GM21360 (cell line): ENCODE data around the gene TBC1D8.
"Not testable (repeated sequence)": the region's sequence is repeated elsewhere in the genome, so short reads cannot be mapped to it uniquely, and the experiment has no call there.

Experiments used
- ATAC-seq: cut with Tn5 transposase; IDR thresholded peaks from one replicate; pipeline ENCODE4 v1.9.1; 2021; ENCODE audit warnings: mild to moderate bottlenecking, moderate library complexity; ENCODE audit not compliant: unreplicated experiment

TBC1D8 gene

DNA sequence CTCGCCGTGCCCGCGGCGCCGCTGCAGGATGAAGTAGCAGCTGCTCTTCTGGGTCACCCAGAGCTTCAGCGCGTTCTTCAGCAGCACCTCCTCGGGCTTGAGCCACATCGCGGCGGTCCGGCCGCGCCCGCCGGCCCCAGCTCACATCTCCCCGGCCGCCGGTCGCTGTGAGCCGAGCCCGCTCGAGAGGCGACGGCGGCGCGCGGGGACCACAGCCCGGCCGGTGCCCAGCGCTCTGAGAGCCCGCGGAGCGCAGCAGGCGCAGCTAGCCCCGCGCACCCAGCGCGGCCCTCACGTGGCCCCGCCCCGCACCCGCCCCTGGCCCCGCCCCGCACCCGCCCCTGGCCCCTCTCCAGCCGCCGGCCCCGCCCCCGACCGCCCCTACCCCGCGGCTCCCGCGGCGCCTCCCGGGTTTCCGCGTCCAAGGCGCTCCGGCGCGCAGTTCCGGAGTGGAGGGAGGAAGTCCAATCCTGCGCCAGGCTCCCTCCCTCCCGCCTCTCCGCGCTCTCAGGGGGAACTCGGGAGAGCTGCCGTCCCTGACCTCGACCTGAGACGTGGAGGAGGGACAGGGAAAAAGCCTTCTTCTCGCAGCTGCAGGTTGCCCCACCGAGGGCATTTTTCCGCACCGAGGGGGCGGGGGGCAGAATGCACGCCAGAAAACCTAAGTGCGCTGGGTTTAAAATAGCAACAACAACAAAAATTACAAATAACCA is at the start of gene TBC1D8:
Gene TBC1D8 (minus strand): TSS at position 237 of the 713 bp plus-strand sequence. CDS start 129 bp downstream, at position 108.
- peak; percentile 61 for ATAC-seq

DNA sequence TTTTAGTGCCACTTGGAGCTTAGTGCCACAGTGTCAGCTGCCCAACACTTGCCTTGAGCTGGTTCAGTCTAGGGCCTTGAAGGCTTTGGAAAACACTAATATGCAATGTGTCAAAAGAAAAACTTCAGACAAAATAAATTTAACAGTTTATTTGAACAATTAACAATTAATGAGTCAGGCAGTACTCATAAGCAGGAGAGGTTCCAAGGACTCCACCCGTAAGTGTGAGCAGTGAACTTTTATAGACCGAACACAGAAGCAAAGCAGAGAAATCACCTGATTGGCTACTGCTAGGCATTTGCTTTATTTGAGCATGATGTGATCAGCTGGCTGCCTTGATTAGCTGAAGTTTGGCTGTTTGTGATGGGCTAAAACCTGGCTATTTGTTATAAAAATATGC is 49.5 kb upstream of the TBC1D8 start:
- ATAC-seq, result no peak

DNA sequence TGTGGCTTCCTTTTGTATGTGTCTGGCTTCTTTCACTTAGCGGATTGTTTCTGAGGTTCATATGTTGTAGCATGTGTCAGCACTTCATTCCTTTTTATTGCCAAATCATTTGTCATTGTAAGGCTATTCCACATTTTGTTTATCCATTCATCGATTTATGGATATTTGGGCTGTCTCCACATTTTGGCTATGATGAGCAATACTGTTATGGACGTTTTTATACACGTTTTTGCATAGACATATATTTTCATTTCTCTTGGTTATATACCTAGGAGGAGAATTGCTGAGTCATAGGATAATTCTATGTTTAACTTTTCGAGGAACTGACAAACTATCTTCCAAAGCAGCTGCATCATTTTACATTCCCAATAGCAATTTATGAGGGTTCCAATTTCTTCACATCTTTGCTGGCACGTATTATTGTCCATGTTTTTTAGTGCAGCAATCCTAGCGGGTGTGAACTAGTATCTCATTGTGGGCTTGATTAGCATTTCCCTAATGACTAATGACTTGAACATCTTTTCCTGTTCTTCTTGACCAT is 48.1 kb upstream of the TBC1D8 start:
- no peak for ATAC-seq

DNA sequence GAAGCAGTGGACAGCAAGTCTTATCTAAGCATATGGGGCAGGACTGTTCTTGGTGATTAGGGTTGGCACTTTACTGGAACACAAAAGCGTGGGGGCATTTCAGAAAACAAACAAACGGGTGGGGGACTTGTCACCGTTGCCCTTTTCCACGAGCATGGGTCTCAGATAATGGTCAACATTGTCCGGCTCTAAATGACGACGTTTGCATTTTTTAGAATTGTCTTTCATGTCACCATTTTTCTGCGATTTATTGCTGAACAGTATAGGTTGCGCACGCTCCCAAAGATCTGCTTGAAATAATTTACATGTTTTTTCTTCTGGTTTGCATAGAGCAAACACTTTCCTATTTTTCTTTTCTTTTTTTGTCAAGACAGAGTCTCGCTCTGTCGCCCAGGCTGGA is 46.6 kb upstream of the TBC1D8 start:
- ATAC-seq, result no peak

DNA sequence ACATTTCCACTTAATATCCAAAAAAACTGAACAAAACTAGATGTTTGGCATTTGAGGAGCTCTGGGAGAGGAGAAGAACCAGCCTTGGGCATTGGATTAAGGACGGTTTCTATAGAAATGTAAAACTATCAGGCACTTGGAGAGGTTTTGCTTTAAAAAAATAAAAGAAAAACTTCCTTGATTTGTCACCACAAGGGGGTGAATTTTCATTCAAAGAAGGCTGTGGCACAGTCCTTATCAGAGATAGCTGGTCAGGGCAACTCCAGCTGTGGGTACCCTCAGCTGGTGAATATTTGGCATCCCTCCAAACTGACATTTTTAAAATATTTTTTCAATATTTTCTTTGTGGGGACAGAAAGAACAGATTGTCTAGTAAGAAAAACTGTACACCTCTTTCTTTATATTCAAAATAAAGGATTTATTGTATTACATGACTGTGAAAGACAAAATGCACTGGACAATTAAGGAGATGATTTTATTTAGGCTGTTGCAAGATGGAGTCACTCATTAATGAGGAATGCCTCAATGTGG is 46.1 kb upstream of the TBC1D8 start:
- no peak for ATAC-seq

DNA sequence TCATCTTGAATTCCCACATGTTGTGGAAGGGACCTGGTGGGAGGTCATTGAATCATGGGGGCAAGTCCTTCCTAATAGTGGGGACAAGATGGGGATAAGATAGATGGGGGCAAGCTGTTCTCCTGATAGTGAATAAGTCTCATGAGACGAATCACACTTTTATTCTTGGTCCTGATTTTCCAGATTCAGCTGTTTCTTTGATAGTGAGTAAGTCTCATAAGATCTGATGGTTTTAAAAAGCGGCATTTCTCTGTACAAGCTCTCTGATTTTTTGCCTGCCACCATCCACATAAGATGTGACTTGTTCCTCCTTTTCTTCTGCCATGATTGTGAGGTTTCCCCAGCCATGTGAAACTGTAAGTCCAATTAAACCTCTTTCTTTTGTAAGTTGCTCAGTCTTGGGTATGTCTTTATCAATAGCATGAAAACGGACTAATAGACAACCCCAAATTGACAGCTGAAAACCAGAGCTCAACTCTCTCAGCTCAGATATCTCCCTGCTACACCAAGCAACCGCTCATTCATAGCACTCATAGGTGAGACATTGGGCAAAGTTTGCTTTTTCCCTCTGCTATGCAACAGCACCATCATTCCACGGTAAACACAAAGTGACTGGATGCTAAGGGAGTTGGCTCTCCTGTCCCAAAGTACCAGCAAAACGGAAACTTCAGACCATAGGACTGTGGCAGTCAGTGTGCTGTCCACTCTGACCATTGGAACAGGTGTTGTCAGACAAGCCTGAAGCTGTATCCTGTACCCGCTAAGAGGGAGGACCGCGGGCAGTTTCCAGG is 44.9 kb upstream of the TBC1D8 start:
- ATAC-seq, result no peak

DNA sequence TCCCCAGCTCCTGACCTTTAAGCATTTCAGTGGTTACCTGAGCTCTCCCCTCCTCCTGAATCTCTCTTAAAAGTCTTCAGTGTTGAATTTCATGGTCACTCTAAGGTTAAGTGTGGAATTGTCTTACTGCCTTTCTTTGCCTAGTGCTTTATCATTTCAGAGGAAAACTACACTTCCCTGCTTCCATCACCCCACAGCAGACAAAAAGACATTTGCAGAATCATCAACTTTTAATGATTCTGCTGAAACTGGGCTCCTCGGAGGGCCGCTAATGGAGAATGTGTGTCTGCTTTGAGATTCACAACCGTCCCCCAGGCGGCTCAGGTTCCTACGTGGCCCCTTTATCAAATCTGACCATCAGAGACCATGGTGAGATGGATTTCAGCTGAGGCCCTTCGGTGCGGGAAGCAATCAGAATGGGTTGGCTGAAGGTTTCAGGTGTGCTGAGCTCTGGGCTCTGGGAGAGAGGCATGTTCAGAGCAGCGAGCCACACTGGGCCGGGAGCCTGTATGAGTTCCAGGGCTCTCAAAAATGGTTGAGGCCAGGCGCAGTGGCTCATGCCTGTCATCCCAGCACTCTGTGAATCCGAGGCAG is 41.9 kb upstream of the TBC1D8 start:
- ATAC-seq, result no peak

DNA sequence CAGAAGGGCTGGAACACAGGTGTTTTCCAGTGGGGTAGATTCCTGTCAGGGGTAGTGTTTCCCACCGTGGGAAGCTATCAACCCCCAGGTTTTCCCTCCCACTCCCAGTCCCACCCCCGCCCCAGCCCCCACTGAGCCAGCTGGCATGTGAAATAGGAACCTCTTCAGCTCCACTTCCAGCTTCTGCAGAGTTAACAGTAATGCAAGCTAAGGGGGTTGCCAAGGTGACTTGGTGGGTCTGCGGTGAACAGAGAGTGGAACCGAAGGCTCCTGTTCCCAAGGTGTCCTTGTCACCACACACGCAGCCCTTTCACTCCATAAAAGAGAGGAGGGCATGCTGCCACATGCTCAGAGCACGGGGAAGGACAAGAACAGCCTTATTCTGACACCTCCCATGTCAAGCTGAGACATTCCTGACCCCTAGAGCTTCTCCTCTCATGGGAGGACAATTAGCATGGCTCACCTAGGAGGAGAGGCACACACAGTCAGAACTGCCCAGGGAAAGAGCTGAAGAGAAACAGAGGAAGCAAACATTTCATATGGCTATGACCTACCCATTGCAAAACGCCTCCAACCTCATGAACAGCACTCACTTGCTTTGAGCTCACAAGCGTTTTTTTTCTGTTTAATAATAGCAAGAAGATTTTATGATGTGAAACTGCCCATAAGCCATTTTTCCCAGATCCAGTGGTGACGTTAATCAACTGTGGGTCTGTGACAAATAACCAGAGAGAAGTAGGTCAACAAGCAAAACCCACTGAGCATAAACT is 39.8 kb upstream of the TBC1D8 start:
- no peak for ATAC-seq

DNA sequence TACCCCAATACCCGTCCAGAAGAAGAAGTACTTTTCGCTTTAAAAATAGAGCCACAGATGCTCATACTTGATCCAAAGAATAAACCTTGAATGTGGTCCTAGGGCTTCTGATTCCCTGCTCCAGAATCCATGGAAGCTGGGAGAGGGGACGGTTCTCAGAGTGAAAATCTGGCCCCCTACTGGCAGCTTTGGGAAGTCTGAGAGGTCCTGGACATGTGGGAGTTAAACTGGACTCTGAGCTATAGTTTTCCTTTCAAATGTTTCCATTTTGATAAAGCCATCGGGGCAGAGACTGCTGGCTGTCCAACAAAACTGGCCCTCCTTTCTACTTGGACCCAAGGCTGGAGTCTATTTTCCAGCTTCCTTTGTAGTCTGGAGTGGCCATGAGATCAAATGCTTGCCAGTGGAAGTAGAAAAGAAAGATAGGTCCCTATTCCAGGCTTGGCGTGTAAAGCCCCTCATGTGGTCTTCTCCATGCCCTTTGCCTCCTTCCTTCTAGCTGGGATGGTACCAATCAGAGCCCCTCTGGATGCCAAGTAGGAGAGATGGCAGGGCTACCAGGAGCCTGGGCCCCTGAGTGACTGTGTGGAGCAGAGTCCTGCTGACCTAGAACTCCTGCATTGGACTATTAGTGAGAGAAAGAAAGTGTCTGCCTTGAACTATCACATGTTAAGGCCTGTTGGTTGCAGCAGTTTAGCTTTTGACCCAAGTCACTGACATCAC is 37.7 kb upstream of the TBC1D8 start:
- ATAC-seq, result no peak

DNA sequence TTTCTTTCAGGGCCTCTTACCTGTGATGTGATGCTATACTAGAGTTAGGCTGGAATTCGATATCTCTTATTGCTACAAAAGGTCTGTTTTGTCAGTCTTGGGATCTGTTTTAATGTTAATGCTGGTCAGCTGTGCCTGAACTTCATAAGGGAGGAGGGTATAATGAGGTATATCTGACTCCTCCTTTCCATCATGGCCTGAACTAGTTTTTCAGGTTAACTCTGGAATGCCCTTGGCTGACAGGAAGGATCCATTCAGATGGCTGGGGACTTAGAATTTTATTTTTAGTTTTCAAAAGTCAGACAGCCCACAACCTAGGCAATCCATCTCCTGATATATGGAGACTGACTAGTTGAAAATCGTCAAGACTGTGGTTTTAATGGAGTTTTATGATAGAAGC is 35.9 kb upstream of the TBC1D8 start:
- ATAC-seq, result no peak

DNA sequence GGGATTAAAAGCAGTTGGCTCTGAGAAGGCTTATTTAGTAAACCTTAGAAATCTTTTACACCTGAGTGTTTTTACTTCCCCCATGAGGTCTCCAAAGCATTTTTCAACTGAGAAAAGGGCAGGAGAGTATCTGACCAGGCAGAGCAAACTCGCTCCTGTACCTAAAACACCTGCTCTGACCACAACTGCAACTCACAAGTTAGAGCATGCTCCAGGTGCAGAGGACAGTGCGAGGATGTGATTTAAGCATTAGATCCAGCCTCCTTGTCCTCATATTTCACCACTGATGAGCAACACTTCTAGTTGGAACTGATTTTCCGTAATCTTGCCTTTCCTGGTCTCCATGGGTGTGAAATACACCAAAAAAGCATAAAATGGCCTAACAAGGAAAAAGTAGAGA is 34.5 kb upstream of the TBC1D8 start:
- ATAC-seq, result no peak

DNA sequence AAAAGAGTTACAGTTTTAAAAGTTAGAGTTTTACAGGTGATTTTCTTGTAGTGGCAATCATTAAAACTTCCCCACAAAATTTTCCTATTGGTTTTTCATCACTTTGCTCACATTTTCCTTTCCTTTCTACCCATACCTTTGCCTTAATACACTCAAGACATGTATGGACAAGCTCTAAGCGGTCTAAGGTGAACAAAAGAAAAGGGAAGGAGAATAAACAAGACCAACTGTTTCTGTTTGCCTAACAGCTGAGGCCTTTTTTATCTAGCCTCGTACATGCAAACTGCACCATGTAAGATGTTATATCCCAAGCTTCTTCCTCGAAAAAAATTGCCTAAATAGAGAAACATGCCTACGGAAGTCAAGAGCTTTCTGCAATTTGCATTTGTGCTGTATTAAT is 33.9 kb upstream of the TBC1D8 start:
- no peak for ATAC-seq

DNA sequence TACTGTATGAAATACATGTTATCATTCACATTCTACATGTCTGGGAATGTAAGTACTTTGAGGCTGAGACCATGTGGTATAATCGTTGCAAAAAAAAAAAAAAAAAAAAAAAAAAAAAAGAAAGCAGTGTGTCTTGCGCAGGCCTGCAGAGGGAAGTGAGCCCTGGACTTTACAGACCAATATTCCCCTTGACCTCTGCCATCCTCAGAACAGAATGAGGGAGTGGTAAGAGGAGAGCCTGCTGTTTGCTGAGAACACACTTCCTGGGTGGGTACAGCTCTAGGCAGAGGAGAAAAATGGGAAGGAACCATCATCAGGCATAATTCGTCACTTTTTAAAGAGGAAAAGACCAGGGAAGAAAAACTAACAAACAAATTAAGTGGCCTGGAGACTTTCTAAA is 28.8 kb upstream of the TBC1D8 start:
- no peak for ATAC-seq

DNA sequence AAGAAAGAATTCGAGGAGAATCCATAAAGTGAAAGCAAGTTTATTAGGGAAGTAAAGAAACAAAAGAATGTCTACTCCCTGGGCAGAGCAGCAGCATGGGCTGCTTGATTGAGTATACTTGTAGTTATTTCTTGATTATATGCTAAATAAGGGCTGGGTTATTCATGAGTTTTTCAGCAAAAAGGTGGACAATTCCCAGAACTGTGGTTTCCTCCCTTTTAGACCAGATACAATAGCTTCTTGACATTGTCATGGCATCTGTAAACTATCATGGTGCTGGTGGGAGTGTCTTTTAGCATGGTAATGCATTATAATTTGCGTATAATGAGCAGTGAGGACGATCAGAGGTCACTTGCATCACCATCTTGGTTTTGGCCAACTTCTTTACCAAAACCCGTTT is 25.6 kb upstream of the TBC1D8 start:
- no peak for ATAC-seq

DNA sequence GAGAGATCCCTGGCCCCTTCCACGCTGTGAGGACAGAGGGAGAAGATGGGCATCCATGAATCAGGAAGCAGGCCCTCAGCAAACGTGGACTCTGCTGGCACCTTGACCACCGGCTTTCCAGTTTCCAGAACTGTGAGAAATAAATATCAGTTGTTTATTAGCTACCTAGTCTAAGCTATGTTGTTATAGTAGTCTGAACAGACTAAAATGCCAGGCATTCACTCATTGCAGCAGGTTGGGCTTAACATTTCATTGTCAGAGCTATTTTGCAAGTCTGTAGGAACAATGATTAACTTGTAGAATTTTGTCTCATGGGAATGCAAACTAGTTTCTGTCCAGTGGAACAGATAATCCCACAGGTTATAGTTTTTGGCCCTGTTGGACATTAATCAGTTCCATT is 24.8 kb upstream of the TBC1D8 start:
- no peak for ATAC-seq

DNA sequence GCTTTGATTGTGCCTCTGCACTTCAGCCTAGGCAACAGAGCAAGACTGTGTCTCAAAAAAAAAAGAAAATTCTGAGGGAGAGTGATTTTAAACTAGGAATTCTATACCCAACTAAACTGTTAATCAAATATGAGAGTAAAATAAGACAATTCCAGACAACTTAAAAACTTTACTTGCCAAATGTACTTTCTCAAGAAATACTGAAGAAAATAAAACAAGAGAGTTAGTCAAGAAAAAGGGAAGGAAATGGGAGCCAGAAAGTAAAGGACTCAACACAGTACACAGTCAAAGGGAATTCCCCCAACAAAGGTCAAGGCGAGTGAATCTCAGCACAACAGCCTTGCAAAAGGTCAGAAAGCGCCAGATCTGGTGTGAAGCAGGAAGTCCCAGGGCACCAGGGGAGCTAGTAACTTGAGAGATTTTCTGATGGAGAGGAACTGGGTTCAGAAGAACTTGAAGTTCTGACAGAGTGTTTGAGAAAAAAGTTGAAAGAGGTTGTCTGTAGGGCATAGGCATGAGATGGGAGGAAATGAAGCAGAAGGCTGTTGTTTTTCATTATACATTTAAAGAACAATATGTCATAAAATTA is 22.6 kb upstream of the TBC1D8 start:
- no peak for ATAC-seq

DNA sequence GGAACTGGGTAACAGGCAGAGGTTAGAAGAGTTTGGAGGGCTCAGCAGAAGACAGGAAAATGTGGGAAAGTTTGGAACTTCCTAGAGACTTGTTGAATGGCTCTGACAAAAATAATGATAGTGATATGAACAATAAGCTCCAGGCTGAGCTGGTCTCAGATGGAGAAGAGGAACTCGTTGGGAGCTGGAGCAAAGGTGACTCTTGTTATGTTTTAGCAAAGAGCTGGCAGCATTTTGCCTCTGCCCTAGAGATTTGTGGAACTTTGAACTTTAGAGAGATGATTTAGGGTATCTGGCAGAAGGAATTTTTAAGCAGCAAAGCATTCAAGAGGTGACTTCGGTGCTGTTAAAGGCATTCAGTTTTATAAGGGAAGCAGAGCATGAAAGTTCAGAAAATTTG is 18.6 kb upstream of the TBC1D8 start:
- ATAC-seq, result not testable (repeated sequence)

DNA sequence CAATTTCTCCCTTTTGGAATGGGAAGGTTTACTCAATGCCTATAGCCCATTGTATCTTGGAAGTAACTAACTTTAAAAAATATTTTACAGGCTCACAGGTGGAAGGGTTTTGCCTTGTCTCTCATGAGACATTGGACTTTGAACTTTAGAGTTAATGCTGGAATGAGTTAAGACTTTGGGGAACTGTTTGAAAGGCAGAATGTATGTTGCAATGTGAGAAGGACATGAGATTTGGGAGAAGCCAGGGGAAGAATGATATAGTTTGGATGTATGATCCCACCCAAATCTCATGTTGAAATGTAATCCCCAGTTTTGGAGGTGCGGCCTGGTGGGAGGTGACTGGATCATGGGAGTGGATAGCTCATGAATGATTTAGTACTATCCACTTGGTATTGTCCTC is 17.5 kb upstream of the TBC1D8 start:
- no peak for ATAC-seq

DNA sequence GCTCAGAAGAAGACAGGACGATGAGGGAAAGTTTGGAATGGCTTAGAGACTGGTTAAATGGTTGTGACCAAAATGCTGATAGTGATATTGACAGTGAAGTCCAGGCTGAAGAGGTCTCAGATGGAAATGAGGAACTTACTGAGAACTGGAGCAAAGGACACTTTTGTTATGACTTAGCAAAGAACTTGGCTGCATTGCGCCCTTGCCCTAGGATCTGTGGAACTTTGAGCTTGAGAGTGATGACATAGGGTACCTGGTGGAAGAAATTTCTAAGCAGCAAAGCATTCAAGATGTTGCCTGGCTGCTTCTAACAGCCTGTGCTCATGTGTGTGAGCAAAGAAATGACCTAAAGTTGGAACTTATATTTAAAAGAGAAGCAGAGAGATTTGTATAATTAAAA is 16.4 kb upstream of the TBC1D8 start:
- not testable (repeated sequence) for ATAC-seq

DNA sequence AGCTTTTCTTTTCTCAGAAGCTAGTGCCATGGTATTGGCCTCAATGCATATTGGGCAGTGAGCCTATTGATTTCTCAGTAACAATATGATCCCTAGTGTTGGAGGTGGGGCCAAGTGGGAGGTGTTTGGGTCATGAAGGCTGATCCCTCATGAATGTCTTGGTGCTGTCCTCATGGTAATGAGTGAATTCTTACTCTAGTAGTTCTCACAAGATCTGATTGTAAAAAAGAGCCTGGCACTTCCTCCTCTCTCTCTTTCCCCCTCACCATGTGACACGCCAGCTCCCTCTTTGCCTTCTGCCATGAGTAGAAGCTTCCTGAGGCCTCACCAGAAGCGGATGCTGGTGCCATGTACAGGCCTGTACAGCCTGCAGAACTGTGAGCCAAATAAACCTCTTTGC is 12.8 kb upstream of the TBC1D8 start:
- no peak for ATAC-seq
